ENCODE measurements around the gene PCDHB5.

DNA sequence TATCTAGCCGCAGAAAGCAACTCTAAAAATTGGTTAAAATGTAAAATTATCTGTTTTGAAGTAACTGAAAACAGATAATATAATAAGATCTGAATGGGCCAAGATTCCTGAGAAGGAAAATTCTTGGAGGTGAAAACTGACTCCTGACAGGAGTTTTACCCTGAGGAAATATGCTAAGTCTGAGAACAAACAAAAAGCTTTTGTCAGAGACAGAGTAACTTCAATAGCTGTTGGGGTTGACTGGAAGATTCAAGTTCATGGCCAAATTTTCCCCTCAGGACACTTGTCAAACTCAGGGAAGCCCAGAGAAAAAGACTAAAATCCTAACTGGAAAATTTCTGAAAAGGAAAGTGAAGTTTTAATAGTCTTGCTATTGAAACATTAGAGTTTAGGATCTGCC is 7.7 kb upstream of the PCDHB5 start:
- TF ChIP-seq, protein P1, sequence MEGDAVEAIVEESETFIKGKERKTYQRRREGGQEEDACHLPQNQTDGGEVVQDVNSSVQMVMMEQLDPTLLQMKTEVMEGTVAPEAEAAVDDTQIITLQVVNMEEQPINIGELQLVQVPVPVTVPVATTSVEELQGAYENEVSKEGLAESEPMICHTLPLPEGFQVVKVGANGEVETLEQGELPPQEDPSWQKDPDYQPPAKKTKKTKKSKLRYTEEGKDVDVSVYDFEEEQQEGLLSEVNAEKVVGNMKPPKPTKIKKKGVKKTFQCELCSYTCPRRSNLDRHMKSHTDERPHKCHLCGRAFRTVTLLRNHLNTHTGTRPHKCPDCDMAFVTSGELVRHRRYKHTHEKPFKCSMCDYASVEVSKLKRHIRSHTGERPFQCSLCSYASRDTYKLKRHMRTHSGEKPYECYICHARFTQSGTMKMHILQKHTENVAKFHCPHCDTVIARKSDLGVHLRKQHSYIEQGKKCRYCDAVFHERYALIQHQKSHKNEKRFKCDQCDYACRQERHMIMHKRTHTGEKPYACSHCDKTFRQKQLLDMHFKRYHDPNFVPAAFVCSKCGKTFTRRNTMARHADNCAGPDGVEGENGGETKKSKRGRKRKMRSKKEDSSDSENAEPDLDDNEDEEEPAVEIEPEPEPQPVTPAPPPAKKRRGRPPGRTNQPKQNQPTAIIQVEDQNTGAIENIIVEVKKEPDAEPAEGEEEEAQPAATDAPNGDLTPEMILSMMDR (optimal IDR thresholded peaks at IDR 0.05 in 1 of 3, IDR thresholded peaks at IDR 0.05 in 1 of 3, conservative IDR thresholded peaks at IDR 0.05 in 1 of 3; ENCODE audit: extremely low read depth in 1 of 3, insufficient read depth in 2 of 3, low read length in 3 of 3) = no peak
- no peak for TF ChIP-seq EZH2 (IDR thresholded peaks at IDR 0.05; ENCODE audit: low read length)
